Measurements from ENCODE around the gene TXNIP. TPM values are rescaled to one million over a fixed set of nuclear protein-coding genes. Genes with fewer than 3 reads are reported as not detected.

TXNIP gene
- total RNA-seq, 3 donors from 2014 or later: 68.9 to 91.0 (median 83.7) TPM

DNA sequence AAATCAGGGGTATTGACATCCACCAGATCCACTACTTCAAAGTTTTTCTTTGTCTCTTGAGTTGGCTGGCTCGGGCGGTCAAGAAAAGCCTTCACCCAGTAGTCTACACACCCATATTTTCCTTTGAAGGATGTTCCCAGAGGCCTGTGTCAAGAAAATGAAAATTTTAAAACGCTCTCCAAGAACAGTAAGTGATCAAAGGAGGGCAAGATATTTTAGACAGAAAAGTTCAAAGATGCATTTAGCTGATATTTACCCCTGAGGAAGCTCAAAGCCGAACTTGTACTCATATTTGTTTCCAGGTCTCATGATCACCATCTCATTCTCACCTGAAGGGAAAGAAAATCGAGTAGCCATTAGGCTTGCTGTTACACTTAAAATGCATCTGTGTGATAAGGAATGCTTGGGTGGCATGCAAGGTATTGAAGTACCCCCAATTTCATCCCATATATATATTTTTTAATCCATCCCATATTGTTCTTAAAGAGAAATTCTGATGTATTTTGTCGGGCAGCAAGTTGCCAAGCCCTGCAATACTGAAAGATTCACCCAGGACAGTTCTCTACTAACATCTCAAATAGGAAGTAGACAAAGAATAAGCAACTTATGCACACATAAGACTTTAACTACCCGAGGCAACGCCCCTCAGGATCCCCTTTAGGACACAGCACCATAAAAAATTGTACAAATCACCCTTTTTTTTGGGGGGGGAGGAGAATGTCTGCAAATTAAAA is 1.1 kb downstream of the TXNIP start:
- ATAC-seq: no peak
- DNase-seq: no peak
- H3K4me1 Mint-ChIP-seq (ENCODE audit: low read depth): peaks cover 75% of the 10 kb centered on the region
- peaks cover 31% of the 10 kb centered on the region for H3K36me3 Mint-ChIP-seq (ENCODE audit: insufficient read depth)
- H3K4me3 Mint-ChIP-seq: peak overlapping the region; percentile 85
- H3K27me3 Mint-ChIP-seq (ENCODE audit: low read depth): no peaks in the 10 kb centered on the region
- no peaks in the 10 kb centered on the region for H3K9me3 Mint-ChIP-seq

DNA sequence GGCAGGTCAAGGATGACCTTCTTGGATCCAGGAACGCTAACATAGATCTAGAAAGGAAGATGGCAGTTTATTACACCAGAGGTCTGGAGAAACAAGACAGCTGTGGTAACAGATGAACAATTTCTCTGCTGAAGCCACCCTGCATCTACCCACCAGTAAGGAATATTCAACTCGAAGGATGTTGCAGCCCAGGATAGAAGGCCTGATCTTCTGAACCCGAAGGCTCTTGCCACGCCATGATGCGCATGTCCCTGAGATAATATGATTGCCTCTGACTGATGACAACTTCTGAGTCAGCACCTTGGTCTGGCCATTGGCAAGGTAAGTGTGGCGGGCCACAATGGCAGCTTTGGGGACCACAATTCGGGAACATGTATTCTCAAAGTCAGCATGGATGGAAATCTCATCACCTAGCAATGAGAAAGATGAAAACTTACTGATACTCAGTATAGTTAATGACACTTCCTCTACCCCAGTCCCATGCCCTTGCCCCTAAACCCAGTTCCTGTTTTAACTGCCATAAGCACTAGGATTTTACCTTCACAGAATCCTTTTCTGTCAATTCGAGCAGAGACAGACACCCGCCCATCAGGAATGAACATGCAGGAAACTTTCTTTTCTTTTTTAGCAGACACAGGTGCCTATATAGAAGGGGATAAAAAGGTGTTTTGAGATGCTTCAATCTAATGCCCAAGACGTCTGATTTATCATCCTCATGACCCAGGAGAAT is 1.8 kb downstream of the TXNIP start:
- peaks cover 68% of the 10 kb centered on the region for H3K4me1 Mint-ChIP-seq (ENCODE audit: low read depth)
- no peaks in the 10 kb centered on the region for H3K9me3 Mint-ChIP-seq
- H3K27me3 Mint-ChIP-seq (ENCODE audit: low read depth): no peaks in the 10 kb centered on the region
- ATAC-seq (peak in 1 of 2 donors; percentile 19), DNase-seq (no peak)
- H3K4me3 Mint-ChIP-seq: peak overlapping the region; percentile 85
- H3K36me3 Mint-ChIP-seq (ENCODE audit: insufficient read depth): peaks cover 31% of the 10 kb centered on the region

DNA sequence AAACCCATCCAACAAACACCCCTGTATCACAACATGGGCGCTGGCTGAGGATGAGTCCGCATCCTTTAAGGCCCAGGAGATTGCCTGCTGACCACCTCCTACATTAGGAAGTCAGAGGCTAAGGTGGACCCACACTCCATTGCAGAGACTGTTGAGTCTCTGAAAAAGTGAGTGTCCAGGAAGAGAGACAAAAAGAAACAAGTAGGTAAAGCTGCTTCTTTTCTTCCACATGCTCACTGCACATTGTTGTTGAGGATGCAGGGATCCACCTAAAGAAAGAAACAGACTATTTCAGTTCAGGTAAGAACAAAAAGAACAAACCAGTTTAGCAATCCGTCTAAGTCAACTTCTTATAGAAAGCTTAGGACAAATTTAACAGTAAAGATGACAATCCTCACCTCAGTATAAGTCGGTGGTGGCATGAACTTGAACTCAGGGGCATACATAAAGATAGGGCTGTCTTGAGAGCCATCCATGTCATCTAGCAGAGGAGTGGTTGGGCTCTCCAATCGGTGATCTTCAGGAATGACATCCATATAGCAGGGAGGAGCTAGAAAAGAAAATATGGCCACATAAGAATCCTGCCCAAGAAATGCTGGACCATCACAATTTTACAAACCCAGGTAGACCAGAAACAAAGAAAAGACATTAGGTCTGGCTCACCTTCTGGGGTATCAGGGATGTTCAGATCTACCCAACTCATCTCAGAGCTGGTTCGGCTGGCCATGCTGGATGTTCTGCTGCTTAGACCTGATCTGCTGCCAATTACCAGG is 2.6 kb downstream of the TXNIP start:
- ATAC-seq: no peak
- peak overlapping the region; percentile 85 for H3K4me3 Mint-ChIP-seq
- no peak for DNase-seq
- H3K36me3 Mint-ChIP-seq (ENCODE audit: insufficient read depth): peaks cover 31% of the 10 kb centered on the region
- H3K4me1 Mint-ChIP-seq (ENCODE audit: low read depth): peaks cover 63% of the 10 kb centered on the region
- H3K9me3 Mint-ChIP-seq: no peaks in the 10 kb centered on the region
- H3K27me3 Mint-ChIP-seq (ENCODE audit: low read depth): no peaks in the 10 kb centered on the region

DNA sequence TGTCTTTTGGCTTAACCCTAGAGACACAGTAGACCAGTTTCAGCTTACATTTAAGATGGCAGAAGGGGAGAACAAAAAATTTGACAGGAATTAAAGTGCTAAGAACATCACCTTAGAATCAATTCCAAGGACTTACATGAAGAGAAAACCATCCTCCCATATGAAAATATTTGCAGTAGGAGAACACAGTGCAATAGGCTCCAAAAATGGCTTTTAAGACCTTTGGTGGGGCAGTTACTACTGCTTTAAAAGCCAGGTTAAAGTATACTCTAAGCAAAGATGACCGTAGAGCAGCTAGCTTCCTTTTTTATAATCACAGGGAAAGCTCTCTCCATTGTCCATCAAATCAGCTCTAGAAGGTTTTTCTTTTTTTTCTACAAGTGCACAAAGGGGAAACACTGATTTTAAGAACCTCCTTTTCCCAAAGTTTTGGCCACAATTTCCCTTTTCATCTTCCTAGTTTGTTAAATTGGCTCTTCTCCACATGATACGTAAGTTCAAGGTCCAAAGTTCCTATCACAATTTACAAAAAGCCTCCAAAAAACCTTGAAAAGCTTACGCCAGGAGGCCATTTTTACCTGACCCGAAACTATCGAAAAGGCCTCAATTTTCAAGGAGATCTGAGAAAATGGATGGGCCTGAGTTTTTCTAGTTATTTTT is 3.3 kb downstream of the TXNIP start:
- Mint-ChIP-seq H3K4me3 (peak overlapping the region; percentile 85), H3K36me3 (ENCODE audit: insufficient read depth) (peaks cover 31% of the 10 kb centered on the region), H3K9me3 (no peaks in the 10 kb centered on the region), H3K27me3 (ENCODE audit: low read depth) (no peaks in the 10 kb centered on the region), H3K4me1 (ENCODE audit: low read depth) (peaks cover 61% of the 10 kb centered on the region)
- DNase-seq: no peak
- no peak for ATAC-seq

DNA sequence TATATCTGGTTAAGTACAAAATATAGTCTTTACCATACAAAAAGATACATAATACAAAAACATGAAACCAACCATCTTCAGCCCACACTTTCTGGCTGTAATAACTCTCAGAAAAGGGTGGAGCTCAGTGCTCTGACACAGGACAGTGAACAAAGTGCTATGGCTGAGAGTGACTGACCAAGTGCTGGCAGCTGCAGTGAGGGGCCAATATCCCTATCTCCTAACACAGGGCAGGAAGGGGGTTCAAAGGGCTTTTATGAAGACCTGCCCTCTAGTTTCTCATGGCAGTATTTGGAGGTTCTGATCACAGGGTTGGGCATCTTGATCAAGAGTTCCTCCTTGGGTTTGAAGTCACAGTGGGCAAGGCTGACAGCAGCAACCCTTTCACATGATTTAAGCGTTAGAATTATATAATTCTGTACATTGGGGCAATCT is 3.9 kb downstream of the TXNIP start:
- ATAC-seq (no peak), DNase-seq (no peak)
- H3K4me3 Mint-ChIP-seq: peak overlapping the region; percentile 85
- no peaks in the 10 kb centered on the region for H3K27me3 Mint-ChIP-seq (ENCODE audit: low read depth)
- no peaks in the 10 kb centered on the region for H3K9me3 Mint-ChIP-seq
- H3K36me3 Mint-ChIP-seq (ENCODE audit: insufficient read depth): peaks cover 31% of the 10 kb centered on the region
- H3K4me1 Mint-ChIP-seq (ENCODE audit: low read depth): peaks cover 60% of the 10 kb centered on the region

DNA sequence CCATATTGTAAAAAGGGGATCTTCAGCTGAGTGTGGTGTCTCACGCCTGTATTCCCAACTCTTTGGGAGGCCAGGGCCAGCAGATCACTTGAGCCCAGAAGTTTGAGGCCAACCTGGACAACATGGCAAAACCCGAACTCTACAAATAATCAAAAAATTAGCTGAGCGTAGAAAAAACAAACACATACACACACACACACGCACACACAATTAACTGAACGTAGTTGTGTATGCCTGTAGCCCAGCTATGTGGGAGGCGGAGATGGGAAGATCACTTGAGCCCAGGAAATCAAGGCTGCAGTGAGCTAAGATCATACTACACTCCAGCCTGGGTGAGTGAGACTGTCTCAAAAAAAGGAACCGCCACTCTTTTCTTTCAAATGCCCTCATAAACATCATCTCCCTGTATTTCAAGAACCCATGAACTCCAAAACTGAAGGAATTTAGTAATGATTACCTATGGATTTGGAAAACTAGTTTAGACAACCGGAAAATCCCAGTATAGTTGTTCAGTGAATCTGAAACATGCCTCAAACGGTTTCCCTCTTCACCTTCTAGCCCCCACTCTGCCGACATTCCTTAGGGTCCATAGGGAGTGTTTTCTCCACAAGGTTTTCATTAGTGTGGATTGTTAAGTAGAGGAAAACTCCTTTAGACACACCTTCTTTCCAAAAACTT is 4.5 kb downstream of the TXNIP start:
- no peak for ATAC-seq
- H3K4me1 Mint-ChIP-seq (ENCODE audit: low read depth): peaks cover 56% of the 10 kb centered on the region
- DNase-seq: no peak
- H3K27me3 Mint-ChIP-seq (ENCODE audit: low read depth): no peaks in the 10 kb centered on the region
- H3K4me3 Mint-ChIP-seq: peak overlapping the region; percentile 1
- peaks cover 31% of the 10 kb centered on the region for H3K36me3 Mint-ChIP-seq (ENCODE audit: insufficient read depth)
- H3K9me3 Mint-ChIP-seq: no peaks in the 10 kb centered on the region

DNA sequence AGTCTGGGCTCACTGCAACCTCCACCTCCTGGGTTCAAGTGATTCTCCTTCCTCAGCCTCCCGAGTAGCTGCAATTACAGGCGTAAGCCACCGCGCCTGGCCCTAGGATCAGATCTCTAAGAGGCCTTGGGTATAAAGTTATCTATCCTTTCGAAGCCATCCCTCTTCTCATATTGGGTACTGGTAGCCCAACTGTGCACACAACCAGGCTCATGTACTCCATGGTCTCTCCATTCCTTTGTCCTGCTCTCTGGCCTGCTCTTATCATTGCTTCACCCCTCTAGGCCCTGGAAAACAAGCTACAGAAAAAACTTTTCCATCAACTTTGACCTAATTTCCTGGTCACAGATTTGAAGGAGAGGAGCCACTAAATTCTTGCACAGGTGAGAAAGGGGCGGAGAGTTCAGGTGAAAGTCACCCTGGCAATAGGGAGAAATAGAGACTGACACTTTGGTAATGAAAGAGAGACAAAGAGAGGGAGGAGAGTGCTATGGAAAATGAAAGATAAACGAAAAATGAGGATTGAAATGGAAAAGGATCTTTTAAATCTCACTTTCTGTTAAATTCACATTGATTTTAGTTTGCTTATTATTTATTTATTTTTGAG is 6.0 kb downstream of the TXNIP start:
- ATAC-seq: no peak
- Mint-ChIP-seq H3K36me3 (ENCODE audit: insufficient read depth) (peaks cover 29% of the 10 kb centered on the region), H3K9me3 (no peaks in the 10 kb centered on the region), H3K4me1 (ENCODE audit: low read depth) (peaks cover 64% of the 10 kb centered on the region), H3K27me3 (ENCODE audit: low read depth) (no peaks in the 10 kb centered on the region), H3K4me3 (no peak overlapping the region)
- DNase-seq: no peak

DNA sequence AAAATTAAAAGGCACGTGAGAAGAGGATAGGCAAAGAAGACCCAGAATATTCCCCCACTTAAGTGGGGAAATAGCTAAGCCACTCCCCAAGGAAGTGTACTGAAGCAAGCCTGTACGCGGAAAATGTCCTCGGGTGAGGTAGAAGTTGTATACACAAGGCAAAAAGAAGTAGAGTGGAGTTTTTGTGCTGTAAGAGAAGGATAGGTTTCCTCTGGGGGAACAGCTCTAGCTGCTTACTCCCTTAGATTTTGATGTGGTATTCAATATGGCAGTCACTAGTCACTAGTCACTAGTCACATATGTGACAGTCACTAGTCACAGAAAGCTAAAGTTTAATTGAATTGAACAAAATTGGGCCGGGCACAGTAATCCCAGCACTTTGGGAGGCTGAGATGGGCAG is 7.6 kb downstream of the TXNIP start:
- Mint-ChIP-seq H3K27me3 (ENCODE audit: low read depth) (no peaks in the 10 kb centered on the region), H3K36me3 (ENCODE audit: insufficient read depth) (peaks cover 14% of the 10 kb centered on the region), H3K9me3 (no peaks in the 10 kb centered on the region), H3K4me1 (ENCODE audit: low read depth) (peaks cover 64% of the 10 kb centered on the region), H3K4me3 (no peak overlapping the region)
- ATAC-seq (peak; percentile 35 to 51), DNase-seq (no peak)

DNA sequence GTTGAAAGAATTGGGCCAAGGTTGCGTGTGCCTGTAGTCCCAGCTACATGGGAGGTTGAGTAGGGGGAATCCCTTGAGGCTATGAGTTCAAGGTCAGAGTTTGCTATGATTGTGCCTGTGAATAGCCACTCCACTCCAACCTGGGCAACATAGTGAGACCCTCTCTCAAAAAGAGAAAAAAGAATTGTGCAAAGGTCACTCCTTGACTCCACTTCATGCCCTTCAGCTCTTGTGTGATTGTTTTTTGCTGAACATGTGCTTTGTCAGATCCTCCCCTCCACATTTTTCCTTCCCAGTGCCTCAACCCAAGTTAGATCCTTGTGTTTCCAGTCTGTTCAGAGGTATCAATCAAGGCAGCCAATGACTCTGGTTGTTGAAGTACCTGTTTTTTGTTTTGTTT is 8.5 kb downstream of the TXNIP start:
- H3K36me3 Mint-ChIP-seq (ENCODE audit: insufficient read depth): peaks cover 5% of the 10 kb centered on the region
- ATAC-seq: no peak
- no peaks in the 10 kb centered on the region for H3K27me3 Mint-ChIP-seq (ENCODE audit: low read depth)
- H3K4me3 Mint-ChIP-seq: no peak overlapping the region
- H3K4me1 Mint-ChIP-seq (ENCODE audit: low read depth): peaks cover 55% of the 10 kb centered on the region
- DNase-seq: no peak
- H3K9me3 Mint-ChIP-seq: no peaks in the 10 kb centered on the region

DNA sequence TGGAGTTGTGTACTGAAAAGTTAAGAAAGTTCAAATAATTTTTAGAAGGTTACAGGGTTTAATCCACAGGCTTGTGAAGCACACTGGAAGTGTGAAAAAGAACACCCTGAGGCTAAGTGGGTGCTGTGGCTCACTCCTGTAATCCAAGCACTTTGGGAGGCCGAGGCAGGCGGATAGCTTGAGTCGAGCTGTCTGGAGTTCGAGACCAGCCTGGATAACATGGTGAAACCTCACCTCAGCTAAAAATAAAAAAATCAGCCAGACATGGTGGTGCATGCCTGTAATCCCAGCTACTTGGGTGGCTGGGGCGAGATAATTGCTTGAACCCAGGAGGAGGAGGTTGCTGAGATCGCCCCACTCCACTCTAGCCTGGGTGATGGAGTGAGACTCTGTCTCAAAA is 9.8 kb downstream of the TXNIP start:
- H3K9me3 Mint-ChIP-seq: no peaks in the 10 kb centered on the region
- peaks cover 42% of the 10 kb centered on the region for H3K4me1 Mint-ChIP-seq (ENCODE audit: low read depth)
- DNase-seq: no peak
- ATAC-seq: no peak
- no peaks in the 10 kb centered on the region for H3K36me3 Mint-ChIP-seq (ENCODE audit: insufficient read depth)
- no peaks in the 10 kb centered on the region for H3K27me3 Mint-ChIP-seq (ENCODE audit: low read depth)
- no peak overlapping the region for H3K4me3 Mint-ChIP-seq

DNA sequence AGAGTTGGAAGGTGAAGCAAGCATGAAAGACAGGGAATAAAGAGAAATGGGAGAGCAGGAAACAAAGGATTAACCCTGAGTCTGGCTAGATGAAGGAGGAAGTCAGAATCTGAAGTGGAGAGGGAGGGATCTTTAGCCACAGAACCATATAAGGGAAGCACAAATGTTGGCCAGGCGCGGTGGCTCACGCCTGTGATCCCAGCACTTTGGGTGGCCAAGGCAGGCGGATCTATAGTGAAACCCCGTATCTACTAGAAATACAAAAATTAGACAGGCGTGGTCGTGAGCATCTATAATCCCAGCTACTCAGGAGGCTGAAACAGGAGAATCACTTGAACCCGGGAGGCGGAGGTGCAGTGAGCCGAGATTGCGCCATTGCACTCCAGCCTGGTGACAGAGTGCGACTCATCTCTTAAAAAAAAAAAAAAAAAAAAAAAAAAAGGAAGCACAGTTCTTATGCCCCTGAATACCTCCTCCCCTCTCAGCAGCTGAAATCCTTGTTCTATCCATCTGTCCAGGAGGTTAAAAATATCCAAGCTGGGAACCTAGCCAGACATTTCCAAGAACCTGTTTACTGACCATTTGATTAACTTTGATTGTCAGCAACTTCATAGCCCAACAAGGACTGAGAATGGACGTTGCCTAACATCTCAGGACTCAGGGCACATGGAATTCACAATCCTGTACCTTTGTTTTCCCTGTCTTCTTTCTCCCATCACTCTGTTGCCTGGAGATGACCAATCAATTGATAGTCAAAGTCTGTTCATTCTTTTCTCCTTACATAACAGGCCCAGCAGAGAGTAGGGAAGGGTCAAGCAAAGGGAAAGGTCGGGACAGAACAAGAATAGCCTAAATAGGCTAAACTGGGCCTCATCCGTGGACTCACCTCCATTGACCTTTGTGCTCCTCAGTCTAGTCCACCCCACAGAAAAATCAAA is 10.6 kb downstream of the TXNIP start:
- Mint-ChIP-seq H3K4me1 (ENCODE audit: low read depth) (peaks cover 37% of the 10 kb centered on the region), H3K36me3 (ENCODE audit: insufficient read depth) (no peaks in the 10 kb centered on the region), H3K9me3 (no peaks in the 10 kb centered on the region), H3K4me3 (no peak overlapping the region), H3K27me3 (ENCODE audit: low read depth) (no peaks in the 10 kb centered on the region)
- DNase-seq: no peak
- no peak for ATAC-seq

DNA sequence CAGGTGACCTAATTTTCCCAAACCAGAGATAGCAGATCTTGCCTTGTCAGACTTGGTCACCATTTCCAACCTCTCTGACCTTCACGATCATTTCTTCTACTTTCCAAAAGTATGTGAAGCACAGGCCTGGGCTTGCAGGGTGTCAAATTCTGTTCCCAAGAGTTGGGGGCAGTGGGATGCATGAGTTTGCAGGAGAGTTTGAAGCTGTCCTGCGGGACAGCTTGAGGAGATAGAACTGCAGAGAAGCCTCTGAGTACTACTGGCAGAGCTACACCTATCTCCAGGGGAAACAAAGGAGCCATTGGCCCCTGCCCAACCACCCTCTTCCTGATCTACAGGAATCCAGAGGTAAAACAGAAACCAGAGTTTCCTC is 11.3 kb downstream of the TXNIP start:
- no peaks in the 10 kb centered on the region for H3K36me3 Mint-ChIP-seq (ENCODE audit: insufficient read depth)
- H3K27me3 Mint-ChIP-seq (ENCODE audit: low read depth): no peaks in the 10 kb centered on the region
- no peaks in the 10 kb centered on the region for H3K9me3 Mint-ChIP-seq
- DNase-seq (no peak), ATAC-seq (no peak)
- peaks cover 32% of the 10 kb centered on the region for H3K4me1 Mint-ChIP-seq (ENCODE audit: low read depth)
- no peak overlapping the region for H3K4me3 Mint-ChIP-seq
